HEK293 (cell line): ENCODE data around the gene PCDH9.
A peak's percentile ranks its signal among the peaks of the same experiment; 100 is the strongest.

Source experiments
- HOXC10 ChIP-seq: sonication (generic); formaldehyde crosslinking; IDR thresholded peaks from 2 replicates; pipeline ENCODE4 v1.8.1; 2023; ENCODE audit warnings: mild to moderate bottlenecking, missing genetic modification reagents
- INSM2 ChIP-seq: fragments of 450-650 bp; formaldehyde crosslinking; IDR thresholded peaks from 2 replicates; pipeline ENCODE4 v1.5.1; 2016; ENCODE audit warnings: missing biosample characterization, missing genetic modification characterization
- KLF7 ChIP-seq: fragments of 450-650 bp; formaldehyde crosslinking; IDR thresholded peaks from 2 replicates; pipeline ENCODE4 v1.5.1; 2016; ENCODE audit warnings: missing biosample characterization, missing genetic modification characterization, borderline replicate concordance
- KLF8 ChIP-seq: fragments of 450-650 bp; formaldehyde crosslinking; IDR thresholded peaks from 2 replicates; pipeline ENCODE4 v1.5.1; 2016; ENCODE audit warnings: missing biosample characterization, missing genetic modification characterization
- REPIN1 ChIP-seq: fragments of 450-650 bp; formaldehyde crosslinking; IDR thresholded peaks from 2 replicates; pipeline ENCODE4 v1.5.1; 2017; ENCODE audit warnings: missing biosample characterization, missing genetic modification characterization, low read depth
- REST ChIP-seq: fragments of 450-650 bp; formaldehyde crosslinking; IDR thresholded peaks from 2 replicates; pipeline ENCODE4 v1.5.1; 2016; ENCODE audit warnings: missing biosample characterization, missing genetic modification characterization
- SCRT1 ChIP-seq: fragments of 450-650 bp; formaldehyde crosslinking; IDR thresholded peaks from 2 replicates; pipeline ENCODE4 v1.5.1; 2016; ENCODE audit warnings: missing biosample characterization, missing genetic modification characterization, borderline replicate concordance
- ZBTB1 ChIP-seq: fragments of 450-650 bp; formaldehyde crosslinking; IDR thresholded peaks from 2 replicates; pipeline ENCODE4 v1.5.1; 2016; ENCODE audit warnings: missing biosample characterization, missing genetic modification characterization
- ZBTB10 ChIP-seq: fragments of 450-650 bp; formaldehyde crosslinking; IDR thresholded peaks from 2 replicates; pipeline ENCODE4 v1.5.1; 2016; ENCODE audit warnings: missing biosample characterization, missing genetic modification characterization
- ZBTB26 ChIP-seq: fragments of 450-650 bp; formaldehyde crosslinking; optimal IDR thresholded peaks from 2 replicates; pipeline ENCODE3; 2016; ENCODE audit warnings: missing biosample characterization, mild to moderate bottlenecking, missing genetic modification characterization
- ZBTB6 ChIP-seq: fragments of 450-650 bp; formaldehyde crosslinking; IDR thresholded peaks from 2 replicates; pipeline ENCODE4 v1.5.1; 2017; ENCODE audit warnings: missing biosample characterization, missing genetic modification characterization
- ZFP37 ChIP-seq: fragments of 450-650 bp; formaldehyde crosslinking; IDR thresholded peaks from 2 replicates; pipeline ENCODE4 v1.5.1; 2016; ENCODE audit warnings: missing biosample characterization, missing genetic modification characterization
- ZFP69B ChIP-seq: fragments of 450-650 bp; formaldehyde crosslinking; IDR thresholded peaks from 2 replicates; pipeline ENCODE4 v1.5.1; 2016; ENCODE audit warnings: missing biosample characterization, missing genetic modification characterization
- ZIC2 ChIP-seq: fragments of 450-650 bp; formaldehyde crosslinking; IDR thresholded peaks from 2 replicates; pipeline ENCODE4 v1.5.1; 2016; ENCODE audit warnings: missing biosample characterization, missing genetic modification characterization
- ZNF138 ChIP-seq: fragments of 450-650 bp; formaldehyde crosslinking; IDR thresholded peaks from 2 replicates; pipeline ENCODE4 v1.5.1; 2016; ENCODE audit warnings: missing biosample characterization, missing genetic modification characterization, borderline replicate concordance
- ZNF223 ChIP-seq: fragments of 450-650 bp; formaldehyde crosslinking; IDR thresholded peaks from 2 replicates; pipeline ENCODE4 v1.5.1; 2016; ENCODE audit warnings: missing biosample characterization, missing genetic modification characterization
- ZNF292 ChIP-seq: fragments of 450-650 bp; formaldehyde crosslinking; IDR thresholded peaks from 2 replicates; pipeline ENCODE4 v1.5.1; 2016; ENCODE audit warnings: low read depth, missing biosample characterization, missing genetic modification characterization, borderline replicate concordance
- ZNF335 ChIP-seq: fragments of 450-650 bp; formaldehyde crosslinking; conservative IDR thresholded peaks from 2 replicates; pipeline ENCODE4 v1.5.1; 2016; ENCODE audit warnings: missing biosample characterization, missing genetic modification characterization
- ZNF518A ChIP-seq: fragments of 450-650 bp; formaldehyde crosslinking; conservative IDR thresholded peaks from 2 replicates; pipeline ENCODE4 v1.5.1; 2016; ENCODE audit warnings: low read depth, missing biosample characterization, missing genetic modification characterization
- ZNF558 ChIP-seq: fragments of 450-650 bp; formaldehyde crosslinking; IDR thresholded peaks from 2 replicates; pipeline ENCODE4 v1.5.1; 2016; ENCODE audit warnings: missing biosample characterization, missing genetic modification characterization
- ZNF629 ChIP-seq: fragments of 450-650 bp; formaldehyde crosslinking; IDR thresholded peaks from 2 replicates; pipeline ENCODE4 v1.5.1; 2017; ENCODE audit warnings: missing biosample characterization, missing genetic modification characterization
- ZNF830 ChIP-seq: fragments of 450-650 bp; IDR thresholded peaks from 2 replicates; pipeline ENCODE4 v1.5.0; 2018; ENCODE audit warnings: missing biosample characterization, missing genetic modification characterization, low read depth, mild to moderate bottlenecking, moderate library complexity
- ZNF843 ChIP-seq: fragments of 450-650 bp; formaldehyde crosslinking; IDR thresholded peaks from 2 replicates; pipeline ENCODE4 v1.5.1; 2016; ENCODE audit warnings: missing biosample characterization, missing genetic modification characterization
- ZSCAN16 ChIP-seq: fragments of 450-650 bp; formaldehyde crosslinking; IDR thresholded peaks from 2 replicates; pipeline ENCODE4 v1.5.1; 2016; ENCODE audit warnings: missing biosample characterization, missing genetic modification characterization
- ZSCAN23 ChIP-seq: fragments of 450-650 bp; formaldehyde crosslinking; IDR thresholded peaks from 2 replicates; pipeline ENCODE4 v1.5.1; 2016; ENCODE audit warnings: missing biosample characterization, missing genetic modification characterization

Gene PCDH9

GRCh38 chr13:66835040-66835628, 395.0 kb downstream of the PCDH9 start (continued):
- TF ChIP-seq HOXC10 (CRISPR knock-in tag) (no peak), ZNF558 (tag by site-specific recombination) (no peak), REST (tag by site-specific recombination) (no peak), REPIN1 (tag by site-specific recombination) (no peak), ZNF335 (0 out of 2 replicates have a peak, but pooled peaks have one; percentile 18), ZIC2 (tag by site-specific recombination) (peak; percentile 61), ZFP69B (no peak), ZNF138 (tag by site-specific recombination) (no peak), ZNF843 (tag by site-specific recombination) (peak; percentile 91), SCRT1 (tag by site-specific recombination) (no peak), ZBTB26 (tag by site-specific recombination) (no peak), ZNF292 (tag by site-specific recombination) (no peak), KLF7 (tag by site-specific recombination) (no peak), ZSCAN16 (tag by site-specific recombination) (no peak), KLF8 (tag by site-specific recombination) (no peak), INSM2 (tag by site-specific recombination) (no peak), ZSCAN23 (tag by site-specific recombination) (no peak), ZBTB6 (tag by site-specific recombination) (no peak), ZBTB1 (tag by site-specific recombination) (no peak), ZNF629 (tag by site-specific recombination) (peak; percentile 51), ZFP37 (0 out of 2 replicates have a peak, but pooled peaks have one; percentile 31), ZBTB10 (tag by site-specific recombination) (no peak), ZNF830 (no peak), ZNF518A (0 out of 2 replicates have a peak, but pooled peaks have one; percentile 50), ZNF223 (no peak)
